ENCODE results near the gene OR52B6. TPM values are rescaled to one million over a fixed set of nuclear protein-coding genes. Genes with fewer than 3 reads are reported as not detected.
A peak's percentile ranks its signal among the peaks of the same experiment; 100 is the strongest.

Gene OR52B6
- polyA plus RNA-seq, 1 donor from 2014 or later: not detected

DNA sequence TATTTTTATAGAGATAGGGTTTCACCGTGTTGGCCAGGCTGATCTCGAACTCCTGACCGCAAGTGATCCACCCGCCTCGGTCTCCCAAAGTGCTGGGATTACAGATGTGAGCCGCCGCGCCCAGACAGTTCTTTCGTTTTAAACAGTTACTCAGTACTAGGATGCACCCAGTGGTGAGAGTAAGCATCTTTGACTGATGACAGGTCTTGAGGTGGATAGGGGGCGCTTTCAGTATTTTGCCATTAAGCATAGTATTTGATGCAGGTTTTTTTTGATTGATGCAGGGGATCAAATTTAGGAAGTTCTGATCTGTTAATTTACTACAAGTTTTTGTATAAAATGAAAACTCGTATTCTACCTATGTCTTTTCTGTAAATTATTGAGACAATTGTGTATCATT lies 30.9 kb downstream of the OR52B6 start:
- Mint-ChIP-seq H3K27me3 (no peaks in the 10 kb centered on the region), H3K36me3 (no peaks in the 10 kb centered on the region), H3K4me3 (no peak overlapping the region), H3K4me1 (no peaks in the 10 kb centered on the region), H3K27ac (no peak overlapping the region), H3K9me3 (peaks cover 0 to 3% (median 0%) of the 10 kb centered on the region in 3 donors)

DNA sequence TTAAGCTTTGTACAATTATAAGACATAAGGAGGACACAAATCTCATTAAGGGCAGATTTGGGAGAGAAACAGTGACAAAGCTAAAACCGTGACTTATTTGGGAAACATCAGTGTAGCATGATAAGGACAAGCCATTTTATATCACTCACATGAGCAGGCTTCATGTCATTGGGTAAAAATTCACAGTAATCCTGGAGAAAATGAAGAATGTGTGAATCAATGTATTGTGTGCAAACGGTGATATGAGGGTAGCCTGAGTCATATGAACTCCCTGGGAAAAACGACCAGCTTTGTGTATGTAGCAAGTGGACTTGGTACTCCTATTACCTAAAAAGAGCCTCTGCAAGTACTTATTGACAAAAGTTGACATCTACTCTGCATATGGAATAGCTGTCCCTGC lies 38.1 kb downstream of the OR52B6 start:
- no peak overlapping the region for H3K27ac Mint-ChIP-seq
- no peaks in the 10 kb centered on the region for H3K9me3 Mint-ChIP-seq
- H3K4me3 Mint-ChIP-seq: no peak overlapping the region
- no peaks in the 10 kb centered on the region for H3K27me3 Mint-ChIP-seq
- peaks cover 3% of the 10 kb centered on the region for H3K36me3 Mint-ChIP-seq
- peaks cover 0 to 4% (median 0%) of the 10 kb centered on the region in 3 donors for H3K4me1 Mint-ChIP-seq

DNA sequence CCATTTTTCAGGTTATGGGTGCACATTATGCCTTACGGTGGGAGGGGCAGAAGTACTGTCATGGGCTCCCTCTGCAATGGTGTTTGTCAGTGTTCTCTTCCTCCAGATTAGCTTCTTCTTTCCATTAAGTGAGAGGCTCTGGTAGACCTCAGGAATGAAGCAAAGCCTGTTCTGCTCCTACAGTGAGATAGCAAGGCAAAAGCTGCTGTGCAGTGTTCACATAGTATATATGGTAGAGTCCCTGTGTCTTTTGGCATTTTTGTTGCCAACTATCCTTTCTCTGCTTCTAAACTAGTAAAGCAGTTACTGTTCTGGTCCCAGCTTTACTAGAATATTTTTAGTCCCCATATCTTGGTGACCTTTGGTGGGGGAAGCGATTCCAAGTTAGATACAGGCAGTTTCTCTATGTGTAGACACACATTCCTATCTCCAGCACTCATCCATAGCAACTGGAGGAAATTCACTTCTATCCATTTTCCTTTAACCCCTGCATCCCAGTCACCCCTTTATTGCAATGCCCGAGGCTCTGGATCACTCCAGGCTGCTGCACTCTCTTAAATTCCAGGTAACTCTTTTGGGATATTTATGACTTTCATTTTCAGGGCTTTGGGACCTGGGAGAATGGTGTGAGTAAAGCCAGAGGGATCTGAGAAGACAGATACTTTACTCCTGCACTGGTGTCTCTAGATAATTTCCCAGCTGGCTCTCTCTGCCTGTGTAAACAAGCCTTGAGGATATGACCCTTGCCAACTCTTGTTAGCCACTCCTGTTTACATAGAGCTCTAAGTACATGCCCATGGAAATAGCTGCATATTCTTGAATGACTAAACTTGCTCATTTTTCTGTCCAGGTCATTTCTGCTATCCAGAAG lies 40.2 kb downstream of the OR52B6 start:
- Mint-ChIP-seq H3K36me3 (peaks cover 3% of the 10 kb centered on the region), H3K27me3 (no peaks in the 10 kb centered on the region), H3K4me1 (peaks cover 3 to 22% (median 12%) of the 10 kb centered on the region in 3 donors), H3K27ac (no peak overlapping the region), H3K4me3 (no peak overlapping the region), H3K9me3 (no peaks in the 10 kb centered on the region)

DNA sequence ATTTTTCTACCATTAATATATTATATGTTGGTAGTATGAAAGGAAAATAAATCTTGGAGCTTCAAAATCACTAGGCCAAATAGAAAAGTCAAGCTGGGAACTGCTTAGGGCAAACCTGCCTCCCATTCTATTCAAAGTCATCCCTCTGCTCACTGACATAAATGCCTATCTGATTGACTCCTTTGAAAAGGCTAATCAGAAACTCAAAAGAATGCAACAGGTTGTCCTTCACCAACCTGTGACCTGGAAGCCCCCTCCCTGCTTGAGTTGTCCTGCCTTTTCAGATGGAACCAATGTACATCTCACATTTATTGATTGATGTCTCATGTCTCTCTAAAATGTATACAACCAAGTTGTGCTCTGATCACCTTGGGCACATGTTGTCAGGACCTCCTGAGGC lies 40.9 kb downstream of the OR52B6 start:
- H3K9me3 Mint-ChIP-seq: no peaks in the 10 kb centered on the region
- peak overlapping the region in 1 of 3 donors; percentile 76 for H3K27ac Mint-ChIP-seq
- H3K36me3 Mint-ChIP-seq: peaks cover 6% of the 10 kb centered on the region
- H3K4me1 Mint-ChIP-seq: peaks cover 8 to 28% (median 17%) of the 10 kb centered on the region in 3 donors
- no peaks in the 10 kb centered on the region for H3K27me3 Mint-ChIP-seq
- H3K4me3 Mint-ChIP-seq: peak overlapping the region in 1 of 4 donors; percentile 16

DNA sequence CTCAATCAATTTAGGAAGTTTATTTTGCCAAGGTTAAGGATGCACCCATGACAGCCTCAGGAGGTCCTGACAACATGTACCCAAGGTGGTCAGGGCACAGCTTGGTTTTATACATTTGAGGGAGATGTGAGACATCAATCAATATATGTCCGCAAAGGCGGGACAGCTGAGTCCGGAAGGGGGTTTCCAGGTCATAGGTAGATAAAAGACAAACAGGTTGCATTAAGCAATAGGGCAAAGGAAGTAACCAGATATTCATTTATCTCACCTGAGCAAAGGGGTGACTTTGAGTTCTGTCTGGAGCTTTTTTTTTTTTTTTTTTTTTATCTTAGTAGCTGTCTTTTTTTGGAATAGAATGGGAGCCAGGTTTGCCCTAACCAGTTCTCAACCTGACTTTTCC lies 42.1 kb downstream of the OR52B6 start:
- Mint-ChIP-seq H3K27me3 (no peaks in the 10 kb centered on the region), H3K4me3 (peak overlapping the region in 3 of 4 donors; percentile 30 to 44 (median 39)), H3K27ac (no peak overlapping the region), H3K36me3 (peaks cover 13% of the 10 kb centered on the region), H3K9me3 (no peaks in the 10 kb centered on the region), H3K4me1 (peaks cover 18 to 40% (median 23%) of the 10 kb centered on the region in 3 donors)

DNA sequence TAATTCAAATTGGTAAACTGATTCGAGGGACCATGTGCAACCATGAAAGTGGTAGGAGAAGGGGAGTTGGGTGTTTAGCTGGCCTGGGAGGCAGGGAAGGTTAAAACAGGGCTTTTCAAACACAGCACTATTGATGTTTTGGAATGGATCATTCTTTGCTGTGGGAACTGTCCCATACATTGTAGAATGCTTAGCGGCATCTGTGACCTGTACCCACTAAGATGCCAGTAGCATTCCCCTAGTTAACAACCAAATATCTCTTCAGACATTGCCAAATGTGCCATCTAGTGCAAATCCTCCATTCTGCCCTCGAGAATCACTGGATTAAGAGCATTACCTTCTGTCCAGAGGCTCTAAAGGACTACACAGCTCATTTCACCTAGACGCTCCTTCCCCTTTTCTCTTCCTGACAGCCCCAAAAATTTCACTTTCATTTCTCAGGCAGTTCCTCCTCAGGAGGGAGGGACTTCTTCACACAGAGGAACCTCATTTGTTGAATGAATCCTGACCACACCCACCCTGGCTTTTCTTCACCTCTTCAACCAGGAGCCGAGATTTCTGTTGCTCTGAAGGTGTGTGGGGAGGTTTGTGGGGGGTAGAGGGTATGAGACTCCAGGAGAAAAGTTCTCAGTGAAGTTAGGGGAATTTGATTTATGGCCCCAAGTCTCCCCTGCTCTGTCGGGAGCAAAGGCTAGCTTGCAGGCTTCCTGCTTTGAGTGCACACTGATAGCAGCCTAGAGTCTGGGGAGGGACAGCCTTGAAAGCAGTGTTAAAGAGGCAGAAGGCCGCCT lies 44.0 kb downstream of the OR52B6 start, which contains the start of gene TRIM34:
TSS of gene TRIM34 (plus strand) at position 513 of the 791 bp plus-strand sequence. CDS start 7,331 bp downstream, outside the sequence.
- Mint-ChIP-seq H3K4me1 (peaks cover 19 to 48% (median 23%) of the 10 kb centered on the region in 3 donors), H3K36me3 (peaks cover 18% of the 10 kb centered on the region), H3K9me3 (no peaks in the 10 kb centered on the region), H3K27ac (peak within 1 kb of the TSS; percentile 34 to 96 (median 95)), H3K27me3 (no peaks in the 10 kb centered on the region), H3K4me3 (peak within 1 kb of the TSS; percentile 75 to 96 (median 95))

DNA sequence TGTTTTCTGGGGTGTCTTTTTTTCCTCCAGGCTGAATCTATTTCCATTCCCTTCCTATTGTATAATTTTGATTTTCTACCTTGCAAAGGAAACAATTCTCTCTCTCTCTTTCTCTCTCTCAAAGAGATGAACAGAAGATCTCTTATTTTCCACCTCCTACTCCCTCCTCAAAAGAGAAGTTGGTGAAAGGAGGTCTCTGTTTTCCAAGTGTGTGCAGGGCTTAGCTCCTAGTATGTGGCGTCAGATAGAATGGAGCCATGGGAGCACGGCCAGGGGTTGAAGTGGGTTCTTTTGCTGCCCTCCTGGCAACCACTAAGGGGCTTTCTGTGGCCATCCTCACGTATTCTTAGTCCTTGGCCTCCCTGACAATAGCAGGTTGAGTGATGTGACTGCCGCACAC lies 44.6 kb downstream of the OR52B6 start:
- H3K4me1 Mint-ChIP-seq: peaks cover 21 to 50% (median 23%) of the 10 kb centered on the region in 3 donors
- H3K4me3 Mint-ChIP-seq: peak overlapping the region; percentile 75 to 96 (median 95)
- no peaks in the 10 kb centered on the region for H3K9me3 Mint-ChIP-seq
- H3K27me3 Mint-ChIP-seq: no peaks in the 10 kb centered on the region
- peaks cover 18% of the 10 kb centered on the region for H3K36me3 Mint-ChIP-seq
- peak overlapping the region; percentile 18 to 96 (median 95) for H3K27ac Mint-ChIP-seq

DNA sequence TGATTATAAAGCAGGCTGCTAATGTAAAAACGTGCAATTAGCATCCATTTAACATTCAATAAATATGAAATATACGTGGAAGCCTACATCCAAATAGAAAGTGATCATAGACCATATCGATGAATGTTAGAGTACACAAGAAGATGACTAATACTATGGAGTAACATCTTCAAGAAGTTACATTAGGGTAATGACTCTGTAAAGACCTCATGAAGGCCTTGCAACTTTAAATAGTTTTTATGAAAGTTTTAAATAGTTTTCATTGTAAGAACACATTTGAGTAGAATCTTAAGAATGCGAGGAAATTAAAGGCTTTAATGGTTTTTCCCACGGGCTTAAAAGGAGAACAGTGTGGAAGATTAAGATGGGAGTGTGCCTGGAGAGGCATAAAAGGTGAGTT lies 45.5 kb downstream of the OR52B6 start:
- H3K9me3 Mint-ChIP-seq: no peaks in the 10 kb centered on the region
- H3K27me3 Mint-ChIP-seq: no peaks in the 10 kb centered on the region
- peaks cover 31 to 53% (median 31%) of the 10 kb centered on the region in 3 donors for H3K4me1 Mint-ChIP-seq
- H3K36me3 Mint-ChIP-seq: peaks cover 16% of the 10 kb centered on the region
- H3K27ac Mint-ChIP-seq: peak overlapping the region in 1 of 3 donors; percentile 18
- peak overlapping the region; percentile 75 to 96 (median 95) for H3K4me3 Mint-ChIP-seq

DNA sequence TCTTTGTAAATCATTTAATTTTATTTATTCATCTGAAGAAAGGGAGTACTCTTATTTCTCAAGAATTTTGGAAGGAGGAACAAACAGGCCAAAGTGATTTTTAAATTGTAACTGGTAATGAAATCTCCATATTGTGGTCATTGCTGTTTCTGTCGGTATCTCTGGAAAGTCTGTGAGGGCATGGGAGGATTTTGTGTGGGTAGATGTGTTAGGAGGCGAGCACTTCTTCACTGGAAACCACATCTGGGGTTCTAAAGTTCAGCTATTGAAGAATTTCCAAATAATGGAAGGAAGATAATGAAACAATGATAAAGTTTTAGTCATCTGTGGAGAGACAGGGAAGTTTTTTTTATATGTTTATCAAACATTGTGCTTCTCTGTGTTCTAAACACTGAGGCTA lies 50.7 kb downstream of the OR52B6 start:
- Mint-ChIP-seq H3K36me3 (peaks cover 16% of the 10 kb centered on the region), H3K27ac (peak overlapping the region; percentile 44 to 87 (median 59)), H3K4me3 (peak overlapping the region in 2 of 4 donors; percentile 28 to 87), H3K9me3 (no peaks in the 10 kb centered on the region), H3K4me1 (peaks cover 36 to 42% (median 40%) of the 10 kb centered on the region in 3 donors), H3K27me3 (no peaks in the 10 kb centered on the region)

Other genes starting within 250 kb of the OR52B6 start
- not detected for gene OR51B5, start 237.4 kb upstream of the OR52B6 start, polyA plus RNA-seq
- gene OR51B6, start 229.4 kb upstream of the OR52B6 start, polyA plus RNA-seq: not detected
- gene OR51M1, start 197.1 kb upstream of the OR52B6 start, polyA plus RNA-seq: not detected
- not detected for gene OR51Q1, start 158.8 kb upstream of the OR52B6 start, polyA plus RNA-seq
- not detected for gene OR51I1, start 139.4 kb upstream of the OR52B6 start, polyA plus RNA-seq
- gene OR51I2, start 131.6 kb upstream of the OR52B6 start, polyA plus RNA-seq: not detected
- gene OR52D1, start 92.2 kb upstream of the OR52B6 start, polyA plus RNA-seq: not detected
- not detected for gene UBQLN3, start 70.9 kb upstream of the OR52B6 start, polyA plus RNA-seq
- gene UBQLNL, start 64.2 kb upstream of the OR52B6 start, polyA plus RNA-seq: not detected
- not detected for gene OR52H1, start 32.3 kb upstream of the OR52B6 start, polyA plus RNA-seq
- gene TRIM6, start 15.8 kb downstream of the OR52B6 start, polyA plus RNA-seq: not detected
- gene TRIM34, start 44.1 kb downstream of the OR52B6 start, polyA plus RNA-seq: 22.9 TPM
- 4.5 TPM for gene TRIM5, start 104.2 kb downstream of the OR52B6 start, polyA plus RNA-seq
- gene TRIM22, start 108.9 kb downstream of the OR52B6 start, polyA plus RNA-seq: 210 TPM
- not detected for gene OR56B1, start 155.6 kb downstream of the OR52B6 start, polyA plus RNA-seq
- gene OR52N4, start 173.4 kb downstream of the OR52B6 start, polyA plus RNA-seq: 0.75 TPM
- gene OR52N5, start 202.5 kb downstream of the OR52B6 start, polyA plus RNA-seq: not detected
- not detected for gene OR52N1, start 210.4 kb downstream of the OR52B6 start, polyA plus RNA-seq
- not detected for gene OR52N2, start 228.0 kb downstream of the OR52B6 start, polyA plus RNA-seq